ENCODE measurements around the gene FMNL2. TPM values are rescaled to one million over a fixed set of nuclear protein-coding genes. Genes with fewer than 3 reads are reported as not detected.
A peak's percentile ranks its signal among the peaks of the same experiment; 100 is the strongest.

Gene FMNL2
- total RNA-seq, 1 donor from 2014 or later = 34.3 TPM

- no peaks in the 10 kb centered on the region for H3K27me3 Mint-ChIP-seq (ENCODE audit: low read depth, unreplicated experiment)
- FAIRE-seq (no peak), DNase-seq (ENCODE audit: low read depth) (no peak)
- no peak overlapping the region for H3K9ac ChIP-seq (ENCODE audit: low read length)
- no peaks in the 10 kb centered on the region for H4K20me1 ChIP-seq (ENCODE audit: insufficient read depth, low read length)
- no peak overlapping the region for H3K4me3 ChIP-seq (ENCODE audit: insufficient read depth, low read depth, low read length)
- peaks cover 9% of the 10 kb centered on the region for H3K36me3 Mint-ChIP-seq (ENCODE audit: low read depth, unreplicated experiment)
- H3K4me1 ChIP-seq (ENCODE audit: insufficient read depth, low read length) = peaks cover 21% of the 10 kb centered on the region
- no peaks in the 10 kb centered on the region for H3K27me3 ChIP-seq (ENCODE audit: insufficient read depth, low read length)
- TF ChIP-seq, protein P1, sequence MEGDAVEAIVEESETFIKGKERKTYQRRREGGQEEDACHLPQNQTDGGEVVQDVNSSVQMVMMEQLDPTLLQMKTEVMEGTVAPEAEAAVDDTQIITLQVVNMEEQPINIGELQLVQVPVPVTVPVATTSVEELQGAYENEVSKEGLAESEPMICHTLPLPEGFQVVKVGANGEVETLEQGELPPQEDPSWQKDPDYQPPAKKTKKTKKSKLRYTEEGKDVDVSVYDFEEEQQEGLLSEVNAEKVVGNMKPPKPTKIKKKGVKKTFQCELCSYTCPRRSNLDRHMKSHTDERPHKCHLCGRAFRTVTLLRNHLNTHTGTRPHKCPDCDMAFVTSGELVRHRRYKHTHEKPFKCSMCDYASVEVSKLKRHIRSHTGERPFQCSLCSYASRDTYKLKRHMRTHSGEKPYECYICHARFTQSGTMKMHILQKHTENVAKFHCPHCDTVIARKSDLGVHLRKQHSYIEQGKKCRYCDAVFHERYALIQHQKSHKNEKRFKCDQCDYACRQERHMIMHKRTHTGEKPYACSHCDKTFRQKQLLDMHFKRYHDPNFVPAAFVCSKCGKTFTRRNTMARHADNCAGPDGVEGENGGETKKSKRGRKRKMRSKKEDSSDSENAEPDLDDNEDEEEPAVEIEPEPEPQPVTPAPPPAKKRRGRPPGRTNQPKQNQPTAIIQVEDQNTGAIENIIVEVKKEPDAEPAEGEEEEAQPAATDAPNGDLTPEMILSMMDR (IDR thresholded peaks at IDR 0.05; ENCODE audit: insufficient read depth, low read depth, low read length) = no peak
- no peak for TF ChIP-seq EZH2 (IDR thresholded peaks at IDR 0.05; ENCODE audit: insufficient read depth, low read length)
- no peaks in the 10 kb centered on the region for H3K79me2 ChIP-seq (ENCODE audit: insufficient read depth, low read length)
- H3K4me1 Mint-ChIP-seq (ENCODE audit: low read depth, unreplicated experiment) = peaks cover 28% of the 10 kb centered on the region
- peak overlapping the region; percentile 4 for H3K4me2 ChIP-seq (ENCODE audit: low read length)
- H3K36me3 ChIP-seq (ENCODE audit: insufficient read depth, low read length) = peaks cover 4% of the 10 kb centered on the region
- H3K9me3 ChIP-seq (ENCODE audit: insufficient read depth, low read depth, low read length) = no peaks in the 10 kb centered on the region
- H3K9me3 Mint-ChIP-seq (ENCODE audit: unreplicated experiment) = no peaks in the 10 kb centered on the region
- no peak overlapping the region for H3K27ac ChIP-seq (ENCODE audit: low read depth, low read length)
- no peak overlapping the region for H2AFZ ChIP-seq (ENCODE audit: low read depth, low read length)
- peak overlapping the region; percentile 25 for H3K4me3 Mint-ChIP-seq (ENCODE audit: unreplicated experiment)
- H3K27ac Mint-ChIP-seq (ENCODE audit: unreplicated experiment) = peak overlapping the region; percentile 68
Measured at GRCh38 chr2:152613235-152613634, 278.3 kb downstream of the FMNL2 start.

- no peaks in the 10 kb centered on the region for H3K27me3 Mint-ChIP-seq (ENCODE audit: low read depth, unreplicated experiment)
- Histone ChIP-seq H3K4me1 (ENCODE audit: insufficient read depth, low read length) (peaks cover 21% of the 10 kb centered on the region), H3K9me3 (ENCODE audit: insufficient read depth, low read depth, low read length) (no peaks in the 10 kb centered on the region), H3K9ac (ENCODE audit: low read length) (no peak overlapping the region), H3K79me2 (ENCODE audit: insufficient read depth, low read length) (no peaks in the 10 kb centered on the region), H2AFZ (ENCODE audit: low read depth, low read length) (no peak overlapping the region), H3K36me3 (ENCODE audit: insufficient read depth, low read length) (peaks cover 9% of the 10 kb centered on the region), H3K4me3 (ENCODE audit: insufficient read depth, low read depth, low read length) (no peak overlapping the region), H3K4me2 (ENCODE audit: low read length) (no peak overlapping the region), H3K27me3 (ENCODE audit: insufficient read depth, low read length) (no peaks in the 10 kb centered on the region), H4K20me1 (ENCODE audit: insufficient read depth, low read length) (no peaks in the 10 kb centered on the region), H3K27ac (ENCODE audit: low read depth, low read length) (no peak overlapping the region)
- no peak overlapping the region for H3K4me3 Mint-ChIP-seq (ENCODE audit: unreplicated experiment)
- H3K27ac Mint-ChIP-seq (ENCODE audit: unreplicated experiment) = no peak overlapping the region
- no peak for DNase-seq (ENCODE audit: low read depth)
- no peak for TF ChIP-seq EZH2 (IDR thresholded peaks at IDR 0.05; ENCODE audit: insufficient read depth, low read length)
- TF ChIP-seq, protein P1 (IDR thresholded peaks at IDR 0.05; ENCODE audit: insufficient read depth, low read depth, low read length) = no peak
- H3K4me1 Mint-ChIP-seq (ENCODE audit: low read depth, unreplicated experiment) = peaks cover 28% of the 10 kb centered on the region
- FAIRE-seq = no peak
- no peaks in the 10 kb centered on the region for H3K9me3 Mint-ChIP-seq (ENCODE audit: unreplicated experiment)
- peaks cover 16% of the 10 kb centered on the region for H3K36me3 Mint-ChIP-seq (ENCODE audit: low read depth, unreplicated experiment)
Measured at GRCh38 chr2:152615177-152615576, 280.2 kb downstream of the FMNL2 start.

- FAIRE-seq = no peak
- no peak overlapping the region for H2AFZ ChIP-seq (ENCODE audit: low read depth, low read length)
- H3K4me1 ChIP-seq (ENCODE audit: insufficient read depth, low read length) = peaks cover 12% of the 10 kb centered on the region
- peak; percentile 16 for DNase-seq (ENCODE audit: low read depth)
- no peaks in the 10 kb centered on the region for H3K79me2 ChIP-seq (ENCODE audit: insufficient read depth, low read length)
- no peaks in the 10 kb centered on the region for H4K20me1 ChIP-seq (ENCODE audit: insufficient read depth, low read length)
- no peaks in the 10 kb centered on the region for H3K9me3 ChIP-seq (ENCODE audit: insufficient read depth, low read depth, low read length)
- H3K4me3 Mint-ChIP-seq (ENCODE audit: unreplicated experiment) = no peak overlapping the region
- H3K27ac ChIP-seq (ENCODE audit: low read depth, low read length) = peak overlapping the region; percentile 15
- no peaks in the 10 kb centered on the region for H3K27me3 Mint-ChIP-seq (ENCODE audit: low read depth, unreplicated experiment)
- H3K9me3 Mint-ChIP-seq (ENCODE audit: unreplicated experiment) = no peaks in the 10 kb centered on the region
- peak overlapping the region; percentile 3 for H3K4me2 ChIP-seq (ENCODE audit: low read length)
- H3K4me3 ChIP-seq (ENCODE audit: insufficient read depth, low read depth, low read length) = no peak overlapping the region
- no peak overlapping the region for H3K27ac Mint-ChIP-seq (ENCODE audit: unreplicated experiment)
- peaks cover 16% of the 10 kb centered on the region for H3K4me1 Mint-ChIP-seq (ENCODE audit: low read depth, unreplicated experiment)
- H3K9ac ChIP-seq (ENCODE audit: low read length) = no peak overlapping the region
- H3K36me3 Mint-ChIP-seq (ENCODE audit: low read depth, unreplicated experiment) = peaks cover 23% of the 10 kb centered on the region
- peaks cover 12% of the 10 kb centered on the region for H3K36me3 ChIP-seq (ENCODE audit: insufficient read depth, low read length)
- no peaks in the 10 kb centered on the region for H3K27me3 ChIP-seq (ENCODE audit: insufficient read depth, low read length)
- TF ChIP-seq, protein P1 (IDR thresholded peaks at IDR 0.05; ENCODE audit: insufficient read depth, low read depth, low read length) = no peak
- no peak for TF ChIP-seq EZH2 (IDR thresholded peaks at IDR 0.05; ENCODE audit: insufficient read depth, low read length)
Measured at GRCh38 chr2:152617456-152618192, 282.6 kb downstream of the FMNL2 start.

Data from astrocyte (in vitro differentiated cells and primary cell).